Measurements from ENCODE around the gene SH3BGRL. TPM values are rescaled to one million over a fixed set of nuclear protein-coding genes. Genes with fewer than 3 reads are reported as not detected.
A peak's percentile ranks its signal among the peaks of the same experiment; 100 is the strongest.

Gene SH3BGRL
- total RNA-seq, 1 experiment from 2014 or later: 41.8 TPM

DNA sequence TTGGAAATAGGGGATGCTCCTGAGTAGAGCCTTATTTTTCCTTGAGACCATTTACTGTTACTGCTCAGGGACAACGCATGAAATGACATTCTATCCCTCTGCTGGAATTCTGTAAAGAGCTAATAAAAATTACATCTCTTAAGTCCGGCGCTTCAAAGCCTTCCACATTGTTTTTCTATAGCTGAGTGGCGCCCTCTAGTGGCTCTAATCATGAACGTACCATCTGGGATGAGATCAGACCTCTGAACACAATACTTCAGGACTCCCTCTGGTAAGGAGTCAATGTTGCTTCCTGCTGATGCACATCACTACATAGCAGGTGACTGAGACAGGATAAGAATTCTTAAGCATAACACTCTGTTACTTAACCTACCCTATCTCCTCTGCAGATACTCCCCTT lies 6.2 kb upstream of the SH3BGRL start:
- Histone ChIP-seq H3K9me3 (ENCODE audit: control insufficient read depth, low read depth, low read length) (peaks cover 7% of the 10 kb centered on the region), H2BK12ac (ENCODE audit: insufficient read length, low read depth, low read length) (no peak overlapping the region), H3K23ac (ENCODE audit: insufficient read length, low read depth, low read length) (no peak overlapping the region), H3T11ph (ENCODE audit: low read length) (no peak overlapping the region), H3K4ac (ENCODE audit: low read depth, low read length) (no peak overlapping the region), H2BK5ac (ENCODE audit: insufficient read length, low read length) (no peak overlapping the region), H3K9ac (ENCODE audit: extremely low read depth, insufficient read length, low read length) (no peak overlapping the region), H3K14ac (ENCODE audit: insufficient read depth, low read length) (no peak overlapping the region), H3K79me1 (ENCODE audit: insufficient read depth, low read depth, low read length, poor library complexity, severe bottlenecking) (no peaks in the 10 kb centered on the region), H3K23me2 (ENCODE audit: insufficient read length, low read depth, low read length, poor library complexity, severe bottlenecking) (no peaks in the 10 kb centered on the region), H4K20me1 (ENCODE audit: control insufficient read depth, insufficient read depth, insufficient read length) (no peaks in the 10 kb centered on the region), H4K8ac (replicated peaks; ENCODE audit: insufficient read length, low read depth, low read length) (no peak overlapping the region), H2BK20ac (ENCODE audit: low read depth, low read length, poor library complexity, severe bottlenecking) (no peak overlapping the region), H4K5ac (ENCODE audit: insufficient read length, low read depth, low read length) (no peak overlapping the region), H2AK5ac (ENCODE audit: insufficient read length, low read length) (no peak overlapping the region), H4K91ac (ENCODE audit: insufficient read length, low read depth, low read length) (no peak overlapping the region), H3K79me2 (ENCODE audit: insufficient read depth, low read length) (no peaks in the 10 kb centered on the region), H3K4me2 (ENCODE audit: insufficient read depth, insufficient read length, low read length) (no peak overlapping the region), H3K27me3 (ENCODE audit: insufficient read depth, low read length) (no peaks in the 10 kb centered on the region), H3K18ac (ENCODE audit: insufficient read length, low read depth, low read length) (no peak overlapping the region), H2BK120ac (ENCODE audit: low read depth, low read length, poor library complexity, severe bottlenecking) (no peak overlapping the region), H3K27ac (ENCODE audit: insufficient read length, low read depth, low read length) (no peak overlapping the region), H2AFZ (ENCODE audit: low read length) (no peak overlapping the region), H3K56ac (ENCODE audit: insufficient read length, low read depth, low read length) (no peak overlapping the region), H2BK15ac (ENCODE audit: low read depth, low read length) (no peak overlapping the region), H3K4me1 (ENCODE audit: insufficient read depth, low read length) (no peaks in the 10 kb centered on the region)
- DNase-seq: peak; percentile 45
- Mint-ChIP-seq H3K9me3 (peaks cover 57 to 60% of the 10 kb centered on the region in 2 experiments), H3K27me3 (ENCODE audit: low read depth) (no peaks in the 10 kb centered on the region), H3K36me3 (ENCODE audit: insufficient read depth in 1 of 3, low read depth in 3 of 3) (peaks cover 0 to 5% (median 3%) of the 10 kb centered on the region in 3 experiments; a peak in 4 of 7 replicates), H3K4me1 (no peaks in the 10 kb centered on the region), H3K27ac (no peak overlapping the region), H3K4me3 (no peak overlapping the region)
- no CpG with 5 or more reads among the region's 5 CpGs for WGBS (ENCODE audit: extremely low coverage, insufficient read length, low lambda C conversion rate)
- TF ChIP-seq CTCF (conservative IDR thresholded peaks at IDR 0.05): peak; percentile 73
